ENCODE results near the gene ZNF627. TPM values are rescaled to one million over a fixed set of nuclear protein-coding genes. Genes with fewer than 3 reads are reported as not detected.
"Not testable (repeated sequence)": the region's sequence is repeated elsewhere in the genome, so short reads cannot be mapped to it uniquely, and the experiment has no call there.

Gene ZNF627
- total RNA-seq, 1 donor from 2014 or later: 17.0 TPM

DNA sequence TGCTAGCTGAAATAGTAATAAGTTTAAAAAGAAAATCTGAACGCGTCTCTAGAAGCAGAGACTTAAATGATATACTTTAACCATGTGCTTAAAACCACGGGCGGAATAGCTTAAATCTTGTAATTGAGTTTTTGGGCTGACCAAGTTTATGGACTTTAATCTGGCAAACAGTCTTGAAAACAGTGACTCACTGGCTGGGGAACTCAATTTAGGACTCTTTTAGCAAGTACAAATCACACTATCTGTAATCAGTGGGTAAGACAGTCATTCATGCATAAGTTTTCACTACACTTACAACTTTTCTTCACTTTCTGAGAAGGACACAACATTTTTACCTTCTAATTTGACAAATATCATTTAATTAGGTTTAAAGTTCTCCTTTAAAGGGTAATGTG, 26.8 kb downstream of the ZNF627 start:
- DNase-seq (no peak), ATAC-seq (ENCODE audit: low read depth) (no peak)
- peaks cover 6% of the 10 kb centered on the region for H3K27me3 Mint-ChIP-seq
- H3K4me3 Mint-ChIP-seq: no peak overlapping the region
- H3K27ac Mint-ChIP-seq: no peak overlapping the region
- H3K4me1 Mint-ChIP-seq: peaks cover 18% of the 10 kb centered on the region
- intact Hi-C loops (cut with micrococcal nuclease): loop anchor here (2.0 kb wide), 1 partner anchor 17 kb away; no protein-coding TSS in a partner anchor
- CTCF ChIA-PET: no interaction called here
- POLR2A ChIA-PET: no interaction called here
- H3K36me3 Mint-ChIP-seq (ENCODE audit: low read depth): peaks cover 27% of the 10 kb centered on the region
- TF ChIP-seq, protein P1, sequence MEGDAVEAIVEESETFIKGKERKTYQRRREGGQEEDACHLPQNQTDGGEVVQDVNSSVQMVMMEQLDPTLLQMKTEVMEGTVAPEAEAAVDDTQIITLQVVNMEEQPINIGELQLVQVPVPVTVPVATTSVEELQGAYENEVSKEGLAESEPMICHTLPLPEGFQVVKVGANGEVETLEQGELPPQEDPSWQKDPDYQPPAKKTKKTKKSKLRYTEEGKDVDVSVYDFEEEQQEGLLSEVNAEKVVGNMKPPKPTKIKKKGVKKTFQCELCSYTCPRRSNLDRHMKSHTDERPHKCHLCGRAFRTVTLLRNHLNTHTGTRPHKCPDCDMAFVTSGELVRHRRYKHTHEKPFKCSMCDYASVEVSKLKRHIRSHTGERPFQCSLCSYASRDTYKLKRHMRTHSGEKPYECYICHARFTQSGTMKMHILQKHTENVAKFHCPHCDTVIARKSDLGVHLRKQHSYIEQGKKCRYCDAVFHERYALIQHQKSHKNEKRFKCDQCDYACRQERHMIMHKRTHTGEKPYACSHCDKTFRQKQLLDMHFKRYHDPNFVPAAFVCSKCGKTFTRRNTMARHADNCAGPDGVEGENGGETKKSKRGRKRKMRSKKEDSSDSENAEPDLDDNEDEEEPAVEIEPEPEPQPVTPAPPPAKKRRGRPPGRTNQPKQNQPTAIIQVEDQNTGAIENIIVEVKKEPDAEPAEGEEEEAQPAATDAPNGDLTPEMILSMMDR (IDR thresholded peaks at IDR 0.05): no peak
- H3K9me3 Mint-ChIP-seq: no peaks in the 10 kb centered on the region

DNA sequence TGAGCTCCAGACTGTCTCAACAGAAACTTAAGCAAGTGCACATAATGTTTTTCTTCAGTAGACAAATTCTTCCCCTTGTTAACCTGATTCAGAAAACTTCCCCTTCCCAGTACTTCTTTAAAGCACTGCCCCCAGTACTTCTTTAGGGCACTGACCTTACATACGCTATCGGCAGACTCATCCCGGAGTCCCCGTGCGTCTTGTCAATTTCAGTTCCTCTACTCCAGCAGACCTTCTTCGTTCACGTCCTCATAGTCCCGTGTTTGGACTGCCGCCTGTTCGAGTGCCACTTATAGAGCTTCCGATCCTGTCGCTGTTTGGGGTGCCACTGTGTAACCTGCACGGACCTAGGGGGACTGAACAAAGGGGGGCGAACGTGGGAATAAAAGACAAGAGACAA, 29.0 kb downstream of the ZNF627 start:
- intact Hi-C loops (cut with micrococcal nuclease): no loop called here
- no peak overlapping the region for H3K4me3 Mint-ChIP-seq
- ATAC-seq (ENCODE audit: low read depth) (no peak), DNase-seq (no peak)
- H3K27ac Mint-ChIP-seq: no peak overlapping the region
- POLR2A ChIA-PET: no interaction called here
- H3K4me1 Mint-ChIP-seq: peaks cover 18% of the 10 kb centered on the region
- H3K27me3 Mint-ChIP-seq: peaks cover 6% of the 10 kb centered on the region
- TF ChIP-seq, protein P1 (IDR thresholded peaks at IDR 0.05): no peak
- peaks cover 5% of the 10 kb centered on the region for H3K36me3 Mint-ChIP-seq (ENCODE audit: low read depth)
- CTCF ChIA-PET: no interaction called here
- H3K9me3 Mint-ChIP-seq: peaks cover under 1% of the 10 kb centered on the region

DNA sequence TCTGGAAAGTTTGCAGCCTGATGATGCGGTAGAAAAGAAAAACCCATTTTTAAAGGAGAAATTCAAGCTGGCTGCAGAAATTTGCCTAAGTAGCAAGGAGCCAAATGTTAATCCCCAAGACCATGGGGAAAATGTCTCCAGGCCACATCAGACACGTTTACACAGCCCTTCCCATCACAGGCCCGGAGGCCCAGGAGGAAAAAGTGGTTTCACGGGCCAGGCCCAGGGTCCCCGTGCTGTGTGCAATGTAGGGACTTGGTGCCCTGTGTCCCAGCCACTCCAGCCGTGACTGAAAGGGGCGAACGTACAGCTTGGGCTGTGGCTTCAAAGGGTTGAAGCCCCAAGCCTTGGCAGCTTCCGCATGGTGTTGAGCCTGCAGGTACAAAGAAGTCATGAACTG, 35.9 kb downstream of the ZNF627 start:
- POLR2A ChIA-PET: no interaction called here
- TF ChIP-seq, protein P1 (IDR thresholded peaks at IDR 0.05): no peak
- Mint-ChIP-seq H3K36me3 (ENCODE audit: low read depth) (no peaks in the 10 kb centered on the region), H3K4me1 (no peaks in the 10 kb centered on the region), H3K9me3 (peaks cover 7% of the 10 kb centered on the region), H3K4me3 (no peak overlapping the region), H3K27me3 (no peaks in the 10 kb centered on the region), H3K27ac (no peak overlapping the region)
- CTCF ChIA-PET: no interaction called here
- no peak for ATAC-seq (ENCODE audit: low read depth)
- intact Hi-C loops (cut with micrococcal nuclease): no loop called here
- DNase-seq: no peak

DNA sequence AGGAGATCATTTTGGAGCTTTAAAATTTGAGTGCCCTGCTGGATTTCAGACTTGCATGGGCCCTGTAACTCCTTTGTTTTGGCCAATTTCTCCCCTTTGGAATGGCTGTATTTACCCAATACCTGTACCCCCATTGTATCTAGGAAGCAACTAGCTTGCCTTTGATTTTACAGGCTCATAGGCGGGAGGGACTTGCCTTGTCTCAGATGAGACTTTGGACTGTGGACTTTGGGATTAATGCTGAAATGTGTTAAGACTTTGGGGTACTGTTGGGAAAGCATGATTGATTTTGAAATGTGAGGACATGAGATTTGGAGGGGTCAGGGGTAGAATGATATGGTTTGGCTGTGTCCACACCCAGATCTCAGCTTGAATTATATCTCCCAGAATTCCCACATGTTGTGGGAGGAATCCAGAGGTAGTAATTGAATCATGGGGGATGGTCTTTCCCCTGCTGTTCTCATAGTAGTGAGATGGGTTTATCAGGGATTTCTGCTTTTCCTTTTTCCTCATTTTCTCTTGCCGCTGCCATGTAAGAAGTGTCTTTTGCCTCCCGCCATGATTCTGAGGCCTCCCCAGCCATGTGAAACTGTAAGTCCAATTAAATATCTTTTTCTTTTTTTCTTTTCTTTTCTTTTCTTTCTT, 36.9 kb downstream of the ZNF627 start:
- POLR2A ChIA-PET; intact Hi-C loops (cut with micrococcal nuclease); DNase-seq; H3K4me1 Mint-ChIP-seq; H3K27me3 Mint-ChIP-seq; H3K9me3 Mint-ChIP-seq; H3K4me3 Mint-ChIP-seq; H3K27ac Mint-ChIP-seq; H3K36me3 Mint-ChIP-seq (ENCODE audit: low read depth); ATAC-seq (ENCODE audit: low read depth); CTCF ChIA-PET: not testable (repeated sequence)

DNA sequence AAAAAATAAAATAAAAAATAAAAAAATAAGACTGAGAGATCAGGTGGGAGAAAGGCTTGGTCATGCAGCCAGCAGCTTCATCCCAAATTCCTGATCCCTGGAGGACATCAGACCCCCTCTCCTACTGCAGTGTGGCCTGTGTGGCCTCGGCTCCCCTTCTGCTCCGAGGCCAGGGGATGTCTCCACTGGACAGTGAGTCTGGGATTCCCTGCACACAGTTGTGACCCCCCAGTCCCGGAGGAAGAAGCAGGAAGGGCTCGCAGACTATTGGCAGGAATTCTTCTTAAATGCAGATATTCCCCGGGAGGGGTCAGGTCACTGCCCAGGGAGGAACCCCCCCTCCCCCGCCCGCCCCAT, 41.9 kb downstream of the ZNF627 start:
- ATAC-seq (ENCODE audit: low read depth): no peak
- Mint-ChIP-seq H3K36me3 (ENCODE audit: low read depth) (no peaks in the 10 kb centered on the region), H3K27ac (no peak overlapping the region), H3K9me3 (peaks cover 3% of the 10 kb centered on the region), H3K4me1 (peaks cover 5% of the 10 kb centered on the region), H3K27me3 (peaks cover 5% of the 10 kb centered on the region), H3K4me3 (peak overlapping the region; percentile 77)
- TF ChIP-seq, protein P1 (IDR thresholded peaks at IDR 0.05): no peak
- intact Hi-C loops (cut with micrococcal nuclease): loop anchor here (1.0 kb wide), 1 partner anchor 42 kb away; the partner anchor contains the start of gene ZNF627
- POLR2A ChIA-PET: interaction anchor here (1.2 kb wide), 1 partner anchor 41 kb away, joined by 4 read pairs; no protein-coding TSS in a partner anchor
- CTCF ChIA-PET: no interaction called here
- no peak for DNase-seq

All from activated B cell treated with CpG ODN at 0.5 μM for 24 hours (primary cell).